CD14-positive monocyte (primary cell): ENCODE results near the gene RNF217. TPM values are rescaled to one million over a fixed set of nuclear protein-coding genes. Genes with fewer than 3 reads are reported as not detected.

Experiments
- DNase-seq, 3 donors: peaks; one replicate each; pipeline ENCODE4 v3.0.0-alpha.2; 2011 to 2022
- H2AFZ ChIP-seq: 2 replicates; pipeline ENCODE4 v1.6.0; 2012; ENCODE audit warnings: mild to moderate bottlenecking, low read depth, low read length, inconsistent platforms; ENCODE audit not compliant: insufficient read depth, poor library complexity, severe bottlenecking
- H3K27ac ChIP-seq, 2 donors: 1 replicate in 1 of 2; 2 replicates in 1 of 2; pipeline ENCODE4 v1.5.1; 2012 to 2013; ENCODE audit warnings: low read length in 2 of 2, control low read depth in 1 of 2, inconsistent platforms in 1 of 2, low read depth in 1 of 2, mild to moderate bottlenecking in 1 of 2
- H3K27me3 ChIP-seq, 2 donors: one replicate each; pipeline versions ENCODE4 v1.6.0 to v1.6.1; 2011 to 2013; ENCODE audit warnings: low read length in 2 of 2; ENCODE audit not compliant: control insufficient read depth in 2 of 2, insufficient read depth in 2 of 2
- H3K36me3 ChIP-seq, 2 donors: replicated peaks in 1 of 2; 1 replicate in 1 of 2; 2 replicates in 1 of 2; pipeline versions ENCODE4 v1.5.1 to v1.6.1; 2012 to 2013; ENCODE audit warnings: low read length in 2 of 2, control low read depth in 1 of 2, inconsistent platforms in 1 of 2, mild to moderate bottlenecking in 1 of 2; ENCODE audit not compliant: insufficient read depth in 2 of 2, control insufficient read depth in 1 of 2
- H3K4me1 ChIP-seq, 2 donors: 1 replicate in 1 of 2; 2 replicates in 1 of 2; pipeline versions ENCODE4 v1.5.1 to v1.6.1; 2012 to 2013; ENCODE audit warnings: low read length in 2 of 2, control low read depth in 1 of 2, inconsistent platforms in 1 of 2, mild to moderate bottlenecking in 1 of 2, moderate library complexity in 1 of 2; ENCODE audit not compliant: insufficient read depth in 2 of 2, control insufficient read depth in 1 of 2
- H3K4me2 ChIP-seq: replicated peaks from 2 replicates; pipeline ENCODE3; 2012; ENCODE audit warnings: low read length, moderate library complexity, mild to moderate bottlenecking; ENCODE audit not compliant: poor library complexity, severe bottlenecking; ENCODE audit errors: extremely low read depth
- H3K4me3 ChIP-seq, 3 experiments: fragments of 200-600 bp in 1 of 3; sonication (generic) in 1 of 3; replicated peaks in 1 of 3; 1 replicate in 2 of 3; 2 replicates in 1 of 3; pipeline ENCODE4 v1.5.1; 2011 to 2013; ENCODE audit warnings: low read length in 3 of 3, mild to moderate bottlenecking in 3 of 3, control low read depth in 2 of 3, low read depth in 2 of 3, inconsistent platforms in 1 of 3, moderate library complexity in 1 of 3
- H3K79me2 ChIP-seq: 2 replicates; pipeline ENCODE4 v1.6.0; 2012; ENCODE audit warnings: mild to moderate bottlenecking, control low read depth, inconsistent platforms, low read length, moderate library complexity; ENCODE audit not compliant: insufficient read depth
- H3K9ac ChIP-seq: 2 replicates; pipeline ENCODE4 v1.6.0; 2017; ENCODE audit warnings: low read length, mild to moderate bottlenecking; ENCODE audit not compliant: insufficient read depth, poor library complexity, severe bottlenecking
- H3K9me3 ChIP-seq, 2 donors: replicated peaks in 1 of 2; 1 replicate in 1 of 2; 2 replicates in 1 of 2; pipeline versions ENCODE4 v1.5.1 to v1.6.1; 2012 to 2013; ENCODE audit warnings: low read length in 2 of 2, control low read depth in 1 of 2; ENCODE audit not compliant: control insufficient read depth in 1 of 2, insufficient read depth in 1 of 2
- H4K20me1 ChIP-seq: 2 replicates; pipeline ENCODE4 v1.6.0; 2012; ENCODE audit warnings: mild to moderate bottlenecking, low read length, control low read depth, moderate library complexity; ENCODE audit not compliant: insufficient read depth
- H3K27ac Mint-ChIP-seq, 7 donors: one replicate each; pipeline ENCODE4 v1.8.0; 2020; ENCODE audit warnings: mild to moderate bottlenecking in 7 of 7, mixed read lengths in 7 of 7, moderate library complexity in 6 of 7, inconsistent platforms in 2 of 7
- H3K27me3 Mint-ChIP-seq, 3 donors: one replicate each; pipeline ENCODE4 v1.8.0; 2021 to 2022; ENCODE audit warnings: low read depth in 3 of 3, mild to moderate bottlenecking in 3 of 3, mixed read lengths in 3 of 3, moderate library complexity in 3 of 3, inconsistent platforms in 1 of 3
- H3K36me3 Mint-ChIP-seq, 2 donors: one replicate each; pipeline ENCODE4 v1.8.0; 2020; ENCODE audit warnings: mixed read lengths in 2 of 2, inconsistent platforms in 1 of 2, mild to moderate bottlenecking in 1 of 2
- H3K4me1 Mint-ChIP-seq: one replicate; pipeline ENCODE4 v1.8.0; 2020; ENCODE audit warnings: mild to moderate bottlenecking, mixed read lengths
- H3K4me3 Mint-ChIP-seq, 2 donors: one replicate each; pipeline ENCODE4 v1.8.0; 2020; ENCODE audit warnings: mild to moderate bottlenecking in 2 of 2, mixed read lengths in 2 of 2, moderate library complexity in 1 of 2
- H3K9me3 Mint-ChIP-seq, 7 donors: one replicate each; pipeline ENCODE4 v1.8.0; 2020 to 2022; ENCODE audit warnings: mixed read lengths in 7 of 7, mild to moderate bottlenecking in 6 of 7, moderate library complexity in 6 of 7, inconsistent platforms in 2 of 7
- WGBS: methylation state at CpG from one replicate; pipeline ENCODE4 v1.1.5; 2013; ENCODE audit warnings: missing lambda C conversion rate; ENCODE audit not compliant: insufficient coverage; 5-methylcytosine and 5-hydroxymethylcytosine counted together
- intact Hi-C, 2 donors: fragments of 100-400 bp; cut with micrococcal nuclease; formaldehyde crosslinking; loops; one replicate each; pipeline versions ENCODE4 v1.15.0 to v1.15.1; 2023
- polyA plus RNA-seq, 3 donors: library from polyadenylated mRNA; depleted of rRNA in 1 of 3; unstranded in 2 of 3; stranded (reverse) in 1 of 3; fragments of 300-500 nt in 2 of 3; fragments of >200 nt in 1 of 3; fragmentation: Illumina TruSeq in 2 of 3; gene quantifications; 1 replicate in 2 of 3; 2 replicates in 1 of 3; pipeline ENCODE4 v1.2.3, GENCODE V29; 2012 to 2021
- TF ChIP-seq, protein P1 (sequence below): fragments of 200-600 bp; IDR thresholded peaks from one replicate; pipeline ENCODE4 v1.8.0; 2022; ENCODE audit warnings: antibody characterized with exemption, mild to moderate bottlenecking

RNF217 gene
- polyA plus RNA-seq, 3 donors = 2.2 to 11.6 (median 3.3) TPM

DNA sequence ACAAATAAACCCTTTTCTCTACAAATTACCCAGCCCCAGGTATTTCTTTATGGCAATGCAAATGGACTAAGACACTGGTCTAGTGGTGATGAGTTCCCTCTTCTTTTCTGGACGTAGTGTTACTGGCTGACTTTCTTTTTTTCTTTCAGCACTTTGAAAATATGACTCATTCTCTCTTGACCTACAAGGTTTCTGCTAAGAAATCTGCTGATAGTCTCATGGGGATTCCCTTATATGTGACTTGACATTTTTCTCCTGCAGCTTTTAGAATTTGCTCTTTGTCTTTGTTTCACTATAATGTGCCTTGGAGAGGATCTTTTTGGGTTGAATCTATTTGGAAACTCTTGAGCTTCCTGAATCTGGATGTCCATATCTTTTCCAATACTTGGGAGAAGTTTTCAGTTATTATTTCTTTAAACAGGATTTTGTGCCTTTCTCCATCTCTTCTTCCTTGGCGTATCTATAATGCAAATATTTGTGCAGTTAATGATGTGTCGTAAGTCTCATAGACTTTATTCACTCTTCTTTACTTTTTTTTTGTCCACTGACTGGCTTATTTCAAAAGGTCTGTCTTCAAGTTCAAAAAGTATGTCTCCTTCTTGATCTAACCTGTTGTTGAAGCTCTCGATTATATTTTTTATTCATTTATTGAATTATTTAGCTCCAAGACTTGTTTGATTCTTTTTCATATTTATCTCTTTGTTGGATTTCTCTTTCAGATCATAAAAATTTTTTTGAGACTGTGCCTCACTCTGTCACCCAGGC is 149.2 kb downstream of the RNF217 start:
- H3K27ac ChIP-seq = no peak overlapping the region
- no peak overlapping the region for H3K4me3 ChIP-seq
- intact Hi-C loops = loop anchor here in 1 of 2 donors (5.0 kb wide), 1 partner anchor 239 kb away; no protein-coding TSS in a partner anchor
- H2AFZ ChIP-seq = no peak overlapping the region
- H3K9ac ChIP-seq = no peak overlapping the region
- H4K20me1 ChIP-seq = no peaks in the 10 kb centered on the region
- peaks cover 0 to 1% (median 0%) of the 10 kb centered on the region in 3 donors for H3K27me3 Mint-ChIP-seq
- H3K4me1 Mint-ChIP-seq = no peaks in the 10 kb centered on the region
- no CpG with 5 or more reads among the region's 4 CpGs for WGBS
- H3K27me3 ChIP-seq = no peaks in the 10 kb centered on the region
- no peak for DNase-seq
- H3K4me3 Mint-ChIP-seq = no peak overlapping the region
- H3K27ac Mint-ChIP-seq = no peak overlapping the region
- no peak overlapping the region for H3K4me2 ChIP-seq
- TF ChIP-seq, protein P1, sequence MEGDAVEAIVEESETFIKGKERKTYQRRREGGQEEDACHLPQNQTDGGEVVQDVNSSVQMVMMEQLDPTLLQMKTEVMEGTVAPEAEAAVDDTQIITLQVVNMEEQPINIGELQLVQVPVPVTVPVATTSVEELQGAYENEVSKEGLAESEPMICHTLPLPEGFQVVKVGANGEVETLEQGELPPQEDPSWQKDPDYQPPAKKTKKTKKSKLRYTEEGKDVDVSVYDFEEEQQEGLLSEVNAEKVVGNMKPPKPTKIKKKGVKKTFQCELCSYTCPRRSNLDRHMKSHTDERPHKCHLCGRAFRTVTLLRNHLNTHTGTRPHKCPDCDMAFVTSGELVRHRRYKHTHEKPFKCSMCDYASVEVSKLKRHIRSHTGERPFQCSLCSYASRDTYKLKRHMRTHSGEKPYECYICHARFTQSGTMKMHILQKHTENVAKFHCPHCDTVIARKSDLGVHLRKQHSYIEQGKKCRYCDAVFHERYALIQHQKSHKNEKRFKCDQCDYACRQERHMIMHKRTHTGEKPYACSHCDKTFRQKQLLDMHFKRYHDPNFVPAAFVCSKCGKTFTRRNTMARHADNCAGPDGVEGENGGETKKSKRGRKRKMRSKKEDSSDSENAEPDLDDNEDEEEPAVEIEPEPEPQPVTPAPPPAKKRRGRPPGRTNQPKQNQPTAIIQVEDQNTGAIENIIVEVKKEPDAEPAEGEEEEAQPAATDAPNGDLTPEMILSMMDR = no peak
- H3K79me2 ChIP-seq = no peaks in the 10 kb centered on the region
- peaks cover 22 to 40% (median 30%) of the 10 kb centered on the region in 7 donors for H3K9me3 Mint-ChIP-seq
- H3K36me3 ChIP-seq = no peaks in the 10 kb centered on the region
- no peaks in the 10 kb centered on the region for H3K4me1 ChIP-seq
- no peaks in the 10 kb centered on the region for H3K36me3 Mint-ChIP-seq
- peaks cover 13 to 30% of the 10 kb centered on the region in 2 donors for H3K9me3 ChIP-seq

DNA sequence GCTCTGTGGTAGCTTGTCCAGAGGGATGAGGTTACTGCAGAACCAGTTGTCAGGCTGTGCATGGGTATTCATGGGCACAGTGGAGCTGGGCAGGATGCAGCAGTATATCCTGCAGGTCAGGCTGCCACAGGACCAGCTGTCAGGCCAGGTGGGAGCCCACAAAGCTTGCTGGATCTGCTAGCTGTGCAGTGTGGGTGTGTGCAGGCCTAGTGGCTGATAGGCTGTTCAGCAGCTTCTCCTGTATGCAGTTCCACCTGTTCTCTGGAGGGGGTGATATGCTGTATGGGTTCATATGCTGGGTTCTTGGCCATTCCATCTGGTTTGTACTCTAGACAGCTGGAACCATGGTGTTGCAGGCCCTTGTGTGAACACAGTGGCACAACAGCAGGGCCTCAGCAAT is 150.7 kb downstream of the RNF217 start:
- Histone ChIP-seq H2AFZ (no peak overlapping the region), H3K36me3 (no peaks in the 10 kb centered on the region), H3K9ac (no peak overlapping the region), H3K27ac (no peak overlapping the region), H4K20me1 (no peaks in the 10 kb centered on the region), H3K4me3 (no peak overlapping the region), H3K27me3 (no peaks in the 10 kb centered on the region), H3K79me2 (no peaks in the 10 kb centered on the region), H3K4me2 (no peak overlapping the region), H3K9me3 (peaks cover 13 to 30% of the 10 kb centered on the region in 2 donors), H3K4me1 (no peaks in the 10 kb centered on the region)
- Mint-ChIP-seq H3K36me3 (no peaks in the 10 kb centered on the region), H3K9me3 (peaks cover 22 to 40% (median 30%) of the 10 kb centered on the region in 7 donors), H3K27ac (no peak overlapping the region), H3K4me1 (no peaks in the 10 kb centered on the region), H3K27me3 (peaks cover 0 to 1% (median 0%) of the 10 kb centered on the region in 3 donors), H3K4me3 (no peak overlapping the region)
- no peak for DNase-seq
- intact Hi-C loops = loop anchor here in 1 of 2 donors (5.0 kb wide), 1 partner anchor 241 kb away; no protein-coding TSS in a partner anchor
- TF ChIP-seq, protein P1 = no peak
